ENCODE measurements around the gene ADCYAP1R1.

DNA sequence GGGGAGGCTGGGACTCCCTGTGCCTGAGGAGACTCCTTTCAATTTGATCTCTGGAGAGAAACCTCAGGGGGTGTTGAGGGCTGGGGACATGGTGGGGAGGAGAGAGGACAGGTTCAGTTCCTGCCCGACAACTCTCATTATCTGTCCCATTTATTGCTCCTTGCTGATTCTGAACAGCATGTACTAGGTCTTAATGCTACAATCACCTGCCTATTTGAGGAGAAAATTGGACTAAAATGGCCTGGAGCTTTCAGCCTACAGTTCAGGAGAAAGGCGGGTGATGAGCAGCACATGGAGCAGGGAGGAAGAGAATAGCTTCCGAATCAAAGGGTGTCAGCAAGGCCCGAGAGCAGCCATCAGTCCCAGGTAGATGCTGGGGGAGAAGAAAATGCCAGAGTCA, 30.0 kb upstream of the ADCYAP1R1 start:
- TF ChIP-seq, protein P1, sequence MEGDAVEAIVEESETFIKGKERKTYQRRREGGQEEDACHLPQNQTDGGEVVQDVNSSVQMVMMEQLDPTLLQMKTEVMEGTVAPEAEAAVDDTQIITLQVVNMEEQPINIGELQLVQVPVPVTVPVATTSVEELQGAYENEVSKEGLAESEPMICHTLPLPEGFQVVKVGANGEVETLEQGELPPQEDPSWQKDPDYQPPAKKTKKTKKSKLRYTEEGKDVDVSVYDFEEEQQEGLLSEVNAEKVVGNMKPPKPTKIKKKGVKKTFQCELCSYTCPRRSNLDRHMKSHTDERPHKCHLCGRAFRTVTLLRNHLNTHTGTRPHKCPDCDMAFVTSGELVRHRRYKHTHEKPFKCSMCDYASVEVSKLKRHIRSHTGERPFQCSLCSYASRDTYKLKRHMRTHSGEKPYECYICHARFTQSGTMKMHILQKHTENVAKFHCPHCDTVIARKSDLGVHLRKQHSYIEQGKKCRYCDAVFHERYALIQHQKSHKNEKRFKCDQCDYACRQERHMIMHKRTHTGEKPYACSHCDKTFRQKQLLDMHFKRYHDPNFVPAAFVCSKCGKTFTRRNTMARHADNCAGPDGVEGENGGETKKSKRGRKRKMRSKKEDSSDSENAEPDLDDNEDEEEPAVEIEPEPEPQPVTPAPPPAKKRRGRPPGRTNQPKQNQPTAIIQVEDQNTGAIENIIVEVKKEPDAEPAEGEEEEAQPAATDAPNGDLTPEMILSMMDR (IDR thresholded peaks at IDR 0.05), result no peak
- no peak for TF ChIP-seq POLR2A (IDR thresholded peaks at IDR 0.05)

Measured in Peyer's patch (tissue), 4 donors.